GM13977 (cell line): ENCODE measurements around the gene VCAN.

ENCODE experiments used
- DNase-seq: peaks from one replicate; pipeline ENCODE4 v3.0.0; 2012; ENCODE audit warnings: low spot score
- CTCF ChIP-seq: IDR thresholded peaks from 2 replicates; pipeline ENCODE4 v1.5.1; 2012; ENCODE audit warnings: mild to moderate bottlenecking, control low read depth; ENCODE audit not compliant: insufficient read depth; ENCODE audit errors: extremely low read depth, missing control alignments
- in situ Hi-C: fragments of 300-500 bp; cut with MboI; formaldehyde crosslinking; loops from one replicate; pipeline ENCODE4 v1.12.0; 2022; ENCODE audit warnings: low sequenced_read_pairs, low pct_unique_long_range_greater_than_20kb, mixed read lengths, inconsistent platforms; ENCODE audit not compliant: unreplicated experiment

Gene VCAN

GRCh38 chr5:83608122-83608521 is 136.6 kb downstream of the VCAN start:
- DNase-seq: peak; percentile 25
- in situ Hi-C loops: no loop called here
- peak; percentile 60 for TF ChIP-seq CTCF

DNA sequence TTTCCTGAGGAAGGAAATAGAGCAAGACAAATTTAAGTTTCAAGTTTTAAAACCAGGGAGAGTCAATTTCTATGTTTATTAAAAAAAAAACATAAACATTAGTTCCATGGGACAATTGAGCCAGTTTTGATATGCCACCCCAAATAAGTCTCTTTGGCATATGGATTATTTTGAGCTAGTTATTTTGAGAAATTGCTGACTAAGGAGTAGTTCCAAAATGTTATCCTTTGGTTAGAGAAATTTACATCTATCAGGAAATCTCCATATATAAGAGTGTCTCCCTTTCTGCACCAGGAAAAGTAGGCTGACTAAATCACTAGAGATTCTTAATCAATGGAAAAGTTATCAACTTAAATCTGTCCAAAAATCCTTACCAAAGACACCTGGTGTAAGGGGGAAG is 143.3 kb downstream of the VCAN start:
- TF ChIP-seq CTCF: no peak
- in situ Hi-C loops: no loop called here
- no peak for DNase-seq

GRCh38 chr5:83628360-83628759 is 156.8 kb downstream of the VCAN start:
- in situ Hi-C loops: no loop called here

More at GRCh38 chr5:83628360-83628759, 156.8 kb downstream of the VCAN start:
- no peak for DNase-seq
- TF ChIP-seq CTCF: no peak
